ENCODE data around the gene SYNGR4.

The SYNGR4 gene

DNA sequence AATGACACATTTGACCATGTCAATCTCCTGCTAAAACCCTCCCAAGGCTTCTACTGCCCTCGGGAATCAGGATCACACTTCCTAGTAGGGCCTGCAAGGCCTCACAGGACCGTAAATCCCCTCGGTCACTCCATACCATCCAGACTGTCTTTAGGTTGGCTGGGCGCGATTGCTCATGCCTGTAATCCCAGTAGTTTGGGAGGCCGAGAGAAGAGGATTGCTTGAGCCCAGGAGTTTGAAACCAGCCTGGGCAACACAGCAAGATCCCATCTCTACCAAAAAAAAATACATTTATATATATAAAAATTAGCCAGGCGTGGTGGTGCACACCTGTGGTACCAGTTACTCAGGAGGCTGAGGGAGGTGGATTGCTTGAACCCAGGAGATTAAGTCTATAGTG lies 15.4 kb upstream of the SYNGR4 start:
- in situ Hi-C loops (cut with HindIII; ENCODE audit: low sequenced_read_pairs): no loop called here
- DNase-seq (ENCODE audit: low read depth, low spot score): no peak
- no peak for TF ChIP-seq CTCF (IDR thresholded peaks at IDR 0.05; ENCODE audit: low read depth, low read length)
- no peak overlapping the region for H3K4me3 ChIP-seq (ENCODE audit: low read depth, low read length)

DNA sequence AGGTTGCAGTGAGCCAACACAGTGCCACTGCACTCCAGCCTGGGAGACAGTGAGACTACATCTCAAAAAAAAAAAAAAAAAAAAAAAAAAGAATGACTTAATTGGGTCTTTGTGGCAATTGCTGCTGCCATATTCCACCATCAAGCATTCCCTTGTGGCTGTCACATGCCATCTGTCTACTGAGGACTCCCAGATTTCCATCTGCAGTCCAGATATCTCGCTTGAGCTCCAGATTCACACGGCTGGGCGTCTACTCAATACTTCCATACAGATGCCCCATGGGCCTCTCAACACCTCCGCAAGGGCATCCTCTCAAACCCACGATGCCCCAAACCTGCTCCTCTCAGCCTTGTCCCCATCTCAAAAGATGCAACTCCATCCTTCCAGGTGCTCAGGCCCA lies 13.3 kb upstream of the SYNGR4 start:
- no peak overlapping the region for H3K4me3 ChIP-seq (ENCODE audit: low read depth, low read length)
- TF ChIP-seq CTCF (IDR thresholded peaks at IDR 0.05; ENCODE audit: low read depth, low read length): no peak
- DNase-seq (ENCODE audit: low read depth, low spot score): no peak
- in situ Hi-C loops (cut with HindIII; ENCODE audit: low sequenced_read_pairs): no loop called here

DNA sequence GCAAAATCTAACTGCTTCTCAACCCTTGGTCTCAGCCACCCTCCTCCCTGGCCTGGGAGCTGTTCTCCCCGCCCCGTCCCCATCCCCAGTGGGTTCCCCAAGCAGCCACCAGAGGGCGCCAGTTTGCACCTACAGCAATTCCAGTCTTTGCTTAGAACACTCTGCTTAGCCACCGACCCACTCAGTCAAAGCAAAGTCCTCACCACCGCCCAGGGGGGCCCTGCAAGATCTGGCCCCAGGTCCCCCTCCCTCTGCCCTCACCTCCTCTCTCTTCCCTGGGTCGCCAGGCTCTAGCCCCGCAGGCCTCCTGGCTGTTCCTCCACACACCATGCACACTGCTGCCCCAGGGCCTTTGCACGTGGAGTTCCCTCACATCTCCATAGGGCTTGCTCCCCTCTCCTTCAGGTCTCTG lies 12.8 kb upstream of the SYNGR4 start:
- in situ Hi-C loops (cut with HindIII; ENCODE audit: low sequenced_read_pairs): no loop called here
- TF ChIP-seq CTCF (IDR thresholded peaks at IDR 0.05; ENCODE audit: low read depth, low read length): peak; percentile 82
- H3K4me3 ChIP-seq (ENCODE audit: low read depth, low read length): no peak overlapping the region
- peak; percentile 52 for DNase-seq (ENCODE audit: low read depth, low spot score)

- DNase-seq (ENCODE audit: low read depth, low spot score): no peak
- TF ChIP-seq CTCF (IDR thresholded peaks at IDR 0.05; ENCODE audit: low read depth, low read length): no peak
- H3K4me3 ChIP-seq (ENCODE audit: low read depth, low read length): no peak overlapping the region
- in situ Hi-C loops (cut with HindIII; ENCODE audit: low sequenced_read_pairs): no loop called here
Measured at GRCh38 chr19:48353677-48354076, 10.5 kb upstream of the SYNGR4 start.

DNA sequence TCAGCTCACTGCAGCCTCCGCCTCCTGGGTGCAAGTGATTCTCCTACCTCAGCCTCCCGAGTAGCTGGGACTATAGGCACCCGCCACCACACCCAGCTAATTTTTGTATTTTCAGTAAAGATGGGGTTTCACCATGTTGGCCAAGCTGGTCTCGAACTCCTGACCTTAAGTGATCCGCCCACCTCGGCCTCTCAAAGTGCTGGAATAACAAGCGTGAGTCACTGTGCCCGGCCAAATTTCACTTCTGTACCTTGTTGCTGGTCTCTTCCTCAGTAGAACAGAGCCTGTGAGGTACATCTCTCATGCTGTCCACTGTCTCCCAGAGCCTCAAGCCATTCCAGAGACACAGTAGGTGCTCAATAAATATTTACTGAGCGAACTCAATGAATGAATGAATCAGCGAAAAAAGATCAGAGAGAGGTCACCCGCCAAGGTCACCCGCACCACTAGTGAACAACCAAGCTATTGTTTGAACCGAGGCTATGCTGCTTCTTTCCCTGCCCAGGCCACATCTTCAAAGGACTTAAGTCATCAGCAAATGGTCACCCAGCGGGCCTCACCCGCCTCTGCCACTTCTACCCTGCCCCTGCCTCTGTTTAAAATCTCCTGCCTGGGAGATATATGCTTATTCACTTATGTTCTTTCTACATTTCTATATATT lies 9.7 kb upstream of the SYNGR4 start:
- DNase-seq (ENCODE audit: low read depth, low spot score): peak; percentile 81
- H3K4me3 ChIP-seq (ENCODE audit: low read depth, low read length): no peak overlapping the region
- in situ Hi-C loops (cut with HindIII; ENCODE audit: low sequenced_read_pairs): no loop called here
- no peak for TF ChIP-seq CTCF (IDR thresholded peaks at IDR 0.05; ENCODE audit: low read depth, low read length)

GRCh38 chr19:48355365-48355954 lies 8.7 kb upstream of the SYNGR4 start:
- in situ Hi-C loops (cut with HindIII; ENCODE audit: low sequenced_read_pairs): no loop called here
- H3K4me3 ChIP-seq (ENCODE audit: low read depth, low read length): no peak overlapping the region
- no peak for TF ChIP-seq CTCF (IDR thresholded peaks at IDR 0.05; ENCODE audit: low read depth, low read length)
- peak; percentile 9 for DNase-seq (ENCODE audit: low read depth, low spot score)

Data from astrocyte of the spinal cord (primary cell).